Measurements from ENCODE around the gene ROBO2.

ROBO2 gene

GRCh38 chr3:77595371-77595870, 555.5 kb downstream of the ROBO2 start:
- ChIA-PET POLR2A (no interaction called here), CTCF (no interaction called here)
- no peaks in the 10 kb centered on the region for H3K4me1 ChIP-seq (ENCODE audit: control insufficient read depth, insufficient read depth, low read length)
- no peak overlapping the region for H3K27ac ChIP-seq (ENCODE audit: extremely low read depth, low read depth, low read length)
- TF ChIP-seq MZF1 (tag by site-specific recombination; IDR thresholded peaks at IDR 0.05; ENCODE audit: borderline replicate concordance) (no peak), ZSCAN16 (tag by site-specific recombination; IDR thresholded peaks at IDR 0.05) (no peak), ATF2 (tag by site-specific recombination; IDR thresholded peaks at IDR 0.05; ENCODE audit: low read depth) (no peak)
- H3K9me3 ChIP-seq (ENCODE audit: control insufficient read depth, insufficient read depth, low read depth, low read length), result no peaks in the 10 kb centered on the region
- H3K36me3 ChIP-seq (ENCODE audit: control insufficient read depth in 2 of 2, insufficient read depth in 1 of 2, low read length in 2 of 2), result no peaks in the 10 kb centered on the region
- H3K4me3 ChIP-seq (ENCODE audit: low read depth, low read length), result no peak overlapping the region

GRCh38 chr3:77599948-77600347, 560.0 kb downstream of the ROBO2 start:
- peaks cover 0 to 4% of the 10 kb centered on the region in 2 experiments; a peak in 1 of 3 replicates for H3K36me3 ChIP-seq (ENCODE audit: control insufficient read depth in 2 of 2, insufficient read depth in 1 of 2, low read length in 2 of 2)
- H3K9me3 ChIP-seq (ENCODE audit: control insufficient read depth, insufficient read depth, low read depth, low read length), result no peaks in the 10 kb centered on the region
- H3K4me1 ChIP-seq (ENCODE audit: control insufficient read depth, insufficient read depth, low read length), result no peaks in the 10 kb centered on the region
- TF ChIP-seq ZNF488 (tag by site-specific recombination; IDR thresholded peaks at IDR 0.05), result no peak
- TF ChIP-seq ZNF623 (tag by site-specific recombination; IDR thresholded peaks at IDR 0.05), result no peak
- H3K4me3 ChIP-seq (ENCODE audit: low read depth, low read length), result no peak overlapping the region
- H3K27ac ChIP-seq (ENCODE audit: extremely low read depth, low read depth, low read length), result no peak overlapping the region
- ChIA-PET POLR2A (no interaction called here), CTCF (no interaction called here)

- no peak overlapping the region for H3K27ac ChIP-seq (ENCODE audit: extremely low read depth, low read depth, low read length)
- no peaks in the 10 kb centered on the region for H3K9me3 ChIP-seq (ENCODE audit: control insufficient read depth, insufficient read depth, low read depth, low read length)
- ChIA-PET POLR2A (no interaction called here), CTCF (no interaction called here)
- H3K36me3 ChIP-seq (ENCODE audit: control insufficient read depth in 2 of 2, insufficient read depth in 1 of 2, low read length in 2 of 2), result peaks cover 0 to 4% of the 10 kb centered on the region in 2 experiments; a peak in 1 of 3 replicates
- H3K4me1 ChIP-seq (ENCODE audit: control insufficient read depth, insufficient read depth, low read length), result no peaks in the 10 kb centered on the region
- no peak overlapping the region for H3K4me3 ChIP-seq (ENCODE audit: low read depth, low read length)
- no peak for TF ChIP-seq GLIS2 (tag by site-specific recombination; IDR thresholded peaks at IDR 0.05)
- no peak for TF ChIP-seq ZNF585B (tag by site-specific recombination; IDR thresholded peaks at IDR 0.05)
- no peak for TF ChIP-seq ZNF404 (tag by site-specific recombination; IDR thresholded peaks at IDR 0.05)
- no peak for TF ChIP-seq ZSCAN30 (tag by site-specific recombination; IDR thresholded peaks at IDR 0.05)
- TF ChIP-seq PBX3 (CRISPR knock-in tag; IDR thresholded peaks at IDR 0.05), result no peak
- no peak for TF ChIP-seq ZNF157 (tag by site-specific recombination; IDR thresholded peaks at IDR 0.05)
- no peak for TF ChIP-seq ZSCAN18 (tag by site-specific recombination; IDR thresholded peaks at IDR 0.05)
- no peak for TF ChIP-seq ZNF776 (tag by site-specific recombination; IDR thresholded peaks at IDR 0.05; ENCODE audit: borderline replicate concordance)
- no peak for TF ChIP-seq GLIS1 (tag by site-specific recombination; IDR thresholded peaks at IDR 0.05)
- no peak for TF ChIP-seq ZNF785 (tag by site-specific recombination; IDR thresholded peaks at IDR 0.05)
- no peak for TF ChIP-seq ZNF514 (tag by site-specific recombination; IDR thresholded peaks at IDR 0.05)
- TF ChIP-seq ZNF449 (tag by site-specific recombination; IDR thresholded peaks at IDR 0.05), result no peak
- TF ChIP-seq ZNF146 (tag by site-specific recombination; IDR thresholded peaks at IDR 0.05), result no peak
- no peak for TF ChIP-seq ZNF660 (tag by site-specific recombination; IDR thresholded peaks at IDR 0.05)
Observed at GRCh38 chr3:77601823-77602415, 562.0 kb downstream of the ROBO2 start.

Measured in HEK293 (cell line).